ENCODE data around the gene ADRB2. TPM values are rescaled to one million over a fixed set of nuclear protein-coding genes. Genes with fewer than 3 reads are reported as not detected.

ADRB2 gene
- polyA plus RNA-seq, 3 donors = 6.8 to 10.9 (median 10.8) TPM

DNA sequence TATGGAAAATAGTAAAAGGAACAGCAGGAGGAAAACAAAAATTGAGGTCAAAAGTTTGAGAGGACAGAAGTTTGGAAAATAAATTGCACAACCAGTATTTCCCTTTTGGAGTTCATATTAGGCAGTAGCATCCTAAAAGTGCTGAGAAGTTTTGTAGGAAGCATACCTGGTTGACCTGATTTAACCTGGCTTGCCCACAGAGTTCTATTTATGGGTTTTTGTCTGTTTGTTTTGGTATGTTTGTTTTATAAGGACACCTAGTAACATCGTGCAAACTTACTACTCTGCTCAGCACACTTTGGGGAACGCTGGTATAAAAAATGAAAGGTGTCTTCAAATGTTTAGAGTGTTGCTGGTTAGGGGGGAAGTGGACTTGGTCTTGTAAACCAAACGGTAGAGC, 15.1 kb downstream of the ADRB2 start:
- H3K4me3 ChIP-seq (replicated peaks in 1 of 3; ENCODE audit: low read depth in 2 of 3, low read length in 3 of 3) = no peak overlapping the region
- peaks cover 42 to 62% of the 10 kb centered on the region in 2 donors for H3K36me3 Mint-ChIP-seq
- TF ChIP-seq, protein P1, sequence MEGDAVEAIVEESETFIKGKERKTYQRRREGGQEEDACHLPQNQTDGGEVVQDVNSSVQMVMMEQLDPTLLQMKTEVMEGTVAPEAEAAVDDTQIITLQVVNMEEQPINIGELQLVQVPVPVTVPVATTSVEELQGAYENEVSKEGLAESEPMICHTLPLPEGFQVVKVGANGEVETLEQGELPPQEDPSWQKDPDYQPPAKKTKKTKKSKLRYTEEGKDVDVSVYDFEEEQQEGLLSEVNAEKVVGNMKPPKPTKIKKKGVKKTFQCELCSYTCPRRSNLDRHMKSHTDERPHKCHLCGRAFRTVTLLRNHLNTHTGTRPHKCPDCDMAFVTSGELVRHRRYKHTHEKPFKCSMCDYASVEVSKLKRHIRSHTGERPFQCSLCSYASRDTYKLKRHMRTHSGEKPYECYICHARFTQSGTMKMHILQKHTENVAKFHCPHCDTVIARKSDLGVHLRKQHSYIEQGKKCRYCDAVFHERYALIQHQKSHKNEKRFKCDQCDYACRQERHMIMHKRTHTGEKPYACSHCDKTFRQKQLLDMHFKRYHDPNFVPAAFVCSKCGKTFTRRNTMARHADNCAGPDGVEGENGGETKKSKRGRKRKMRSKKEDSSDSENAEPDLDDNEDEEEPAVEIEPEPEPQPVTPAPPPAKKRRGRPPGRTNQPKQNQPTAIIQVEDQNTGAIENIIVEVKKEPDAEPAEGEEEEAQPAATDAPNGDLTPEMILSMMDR (IDR thresholded peaks at IDR 0.05) = no peak
- no peak overlapping the region for H3K4me3 Mint-ChIP-seq
- H3K4me1 ChIP-seq (ENCODE audit: control insufficient read depth in 1 of 2, insufficient read depth in 2 of 2, low read length in 2 of 2) = peaks cover 0 to 2% of the 10 kb centered on the region in 2 donors
- H3K9ac ChIP-seq (ENCODE audit: insufficient read depth, low read length, poor library complexity, severe bottlenecking) = no peak overlapping the region
- H3K79me2 ChIP-seq (ENCODE audit: insufficient read depth, low read length) = peaks cover 84% of the 10 kb centered on the region
- peaks cover 39% of the 10 kb centered on the region for H3K4me1 Mint-ChIP-seq
- intact Hi-C loops (cut with micrococcal nuclease) = no loop called here
- H3K27me3 Mint-ChIP-seq (ENCODE audit: low read depth in 3 of 3) = no peaks in the 10 kb centered on the region
- no peak for DNase-seq
- H3K27ac Mint-ChIP-seq = no peak overlapping the region
- no peak overlapping the region for H3K27ac ChIP-seq (ENCODE audit: low read depth in 1 of 2, low read length in 2 of 2)
- H3K36me3 ChIP-seq (replicated peaks in 1 of 2; ENCODE audit: control insufficient read depth in 1 of 2, insufficient read depth in 2 of 2, low read length in 2 of 2) = peaks cover 17 to 69% of the 10 kb centered on the region in 2 donors
- H3K9me3 Mint-ChIP-seq = peaks cover 0 to 2% (median 0%) of the 10 kb centered on the region in 7 donors
- no peak overlapping the region for H2AFZ ChIP-seq (ENCODE audit: insufficient read depth, low read depth, low read length, poor library complexity, severe bottlenecking)
- H3K27me3 ChIP-seq (ENCODE audit: control insufficient read depth in 2 of 2, insufficient read depth in 2 of 2, low read length in 2 of 2) = no peaks in the 10 kb centered on the region
- no peaks in the 10 kb centered on the region for H3K9me3 ChIP-seq (replicated peaks in 1 of 2; ENCODE audit: control insufficient read depth in 1 of 2, insufficient read depth in 1 of 2, low read length in 2 of 2)
- H4K20me1 ChIP-seq (ENCODE audit: insufficient read depth, low read length) = peaks cover 100% of the 10 kb centered on the region
- 0% methylated on average over 1 of the region's 3 CpGs for WGBS (ENCODE audit: insufficient coverage)
- H3K4me2 ChIP-seq (replicated peaks; ENCODE audit: extremely low read depth, low read length, poor library complexity, severe bottlenecking) = no peak overlapping the region

DNA sequence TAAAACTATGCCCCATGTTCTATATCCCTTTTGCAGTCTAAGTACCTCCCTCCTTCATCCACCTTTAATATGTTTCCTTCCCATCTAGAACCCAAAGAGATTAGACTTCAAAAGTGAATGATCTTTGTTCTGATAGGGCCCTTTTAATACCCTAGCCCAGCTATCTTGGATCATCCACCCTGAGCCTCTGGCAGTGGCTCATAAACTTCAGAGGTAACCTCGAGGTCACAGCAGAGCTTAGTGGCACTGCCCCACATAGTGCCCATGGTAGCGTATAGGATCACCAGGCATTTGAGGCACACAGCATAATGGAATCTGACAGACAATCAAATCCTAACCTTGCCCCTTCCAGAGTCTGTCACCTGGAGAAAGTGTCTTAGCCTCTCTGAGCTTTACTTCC, 15.8 kb downstream of the ADRB2 start:
- H3K27ac ChIP-seq (ENCODE audit: low read depth in 1 of 2, low read length in 2 of 2) = no peak overlapping the region
- peaks cover 0 to 2% of the 10 kb centered on the region in 2 donors for H3K4me1 ChIP-seq (ENCODE audit: control insufficient read depth in 1 of 2, insufficient read depth in 2 of 2, low read length in 2 of 2)
- Mint-ChIP-seq H3K9me3 (peaks cover 0 to 2% (median 0%) of the 10 kb centered on the region in 7 donors), H3K4me3 (no peak overlapping the region), H3K27ac (peak overlapping the region in 2 of 7 donors; percentile 29 to 68), H3K4me1 (peaks cover 36% of the 10 kb centered on the region), H3K27me3 (ENCODE audit: low read depth in 3 of 3) (no peaks in the 10 kb centered on the region), H3K36me3 (peaks cover 36 to 61% of the 10 kb centered on the region in 2 donors)
- no peak overlapping the region for H2AFZ ChIP-seq (ENCODE audit: insufficient read depth, low read depth, low read length, poor library complexity, severe bottlenecking)
- H3K4me3 ChIP-seq (replicated peaks in 1 of 3; ENCODE audit: low read depth in 2 of 3, low read length in 3 of 3) = no peak overlapping the region
- H3K9me3 ChIP-seq (replicated peaks in 1 of 2; ENCODE audit: control insufficient read depth in 1 of 2, insufficient read depth in 1 of 2, low read length in 2 of 2) = no peaks in the 10 kb centered on the region
- no peak overlapping the region for H3K4me2 ChIP-seq (replicated peaks; ENCODE audit: extremely low read depth, low read length, poor library complexity, severe bottlenecking)
- intact Hi-C loops (cut with micrococcal nuclease) = no loop called here
- WGBS (ENCODE audit: insufficient coverage) = no CpG with 5 or more reads among the region's 2 CpGs
- peaks cover 100% of the 10 kb centered on the region for H4K20me1 ChIP-seq (ENCODE audit: insufficient read depth, low read length)
- H3K27me3 ChIP-seq (ENCODE audit: control insufficient read depth in 2 of 2, insufficient read depth in 2 of 2, low read length in 2 of 2) = no peaks in the 10 kb centered on the region
- peaks cover 17 to 68% of the 10 kb centered on the region in 2 donors for H3K36me3 ChIP-seq (replicated peaks in 1 of 2; ENCODE audit: control insufficient read depth in 1 of 2, insufficient read depth in 2 of 2, low read length in 2 of 2)
- TF ChIP-seq, protein P1 (IDR thresholded peaks at IDR 0.05) = no peak
- H3K9ac ChIP-seq (ENCODE audit: insufficient read depth, low read length, poor library complexity, severe bottlenecking) = no peak overlapping the region
- H3K79me2 ChIP-seq (ENCODE audit: insufficient read depth, low read length) = peaks cover 78% of the 10 kb centered on the region
- no peak for DNase-seq

Data from CD14-positive monocyte (primary cell).